ENCODE measurements around the gene SV2C. TPM values are rescaled to one million over a fixed set of nuclear protein-coding genes. Genes with fewer than 3 reads are reported as not detected.

Gene SV2C
- total RNA-seq, 4 donors from 2014 or later, result 0.16 to 2.6 (median 0.30) TPM

- no peaks in the 10 kb centered on the region for H3K27me3 ChIP-seq
- no peaks in the 10 kb centered on the region for H3K36me3 ChIP-seq
- H3K4me1 ChIP-seq, result peaks cover 0 to 6% (median 0%) of the 10 kb centered on the region in 4 donors
- TF ChIP-seq POLR2A (IDR thresholded peaks at IDR 0.05) (no peak), POLR2AphosphoS5 (IDR thresholded peaks at IDR 0.05) (no peak)
- DNase-seq, result no peak
- 84 to 90% methylated on average over 3 to 5 of the region's 5 CpGs for WGBS, 2 donors (ENCODE audit: low coverage in 1 of 2)
- intact Hi-C loops (cut with DNase I; ENCODE audit: low total_unique reads), result no loop called here
- H3K27ac ChIP-seq, result no peak overlapping the region
- no peaks in the 10 kb centered on the region for H3K9me3 ChIP-seq
- in situ Hi-C loops (cut with MboI; ENCODE audit: low pct_ligation_motif_present in 1 of 4, low pct_unique_long_range_greater_than_20kb in 1 of 4, low sequenced_read_pairs in 3 of 4), result no loop called here
- no peak overlapping the region for H3K4me3 ChIP-seq
Measured at GRCh38 chr5:76393035-76393680, 310.0 kb downstream of the SV2C start.

- Histone ChIP-seq H3K36me3 (no peaks in the 10 kb centered on the region), H3K4me3 (no peak overlapping the region), H3K9me3 (no peaks in the 10 kb centered on the region), H3K27ac (no peak overlapping the region), H3K27me3 (no peaks in the 10 kb centered on the region), H3K4me1 (peaks cover 0 to 9% (median 2%) of the 10 kb centered on the region in 4 donors)
- DNase-seq, result no peak
- TF ChIP-seq POLR2AphosphoS5 (IDR thresholded peaks at IDR 0.05), result no peak
- no peak for TF ChIP-seq POLR2A (IDR thresholded peaks at IDR 0.05)
- no peak for TF ChIP-seq CTCF (IDR thresholded peaks at IDR 0.05)
- TF ChIP-seq EP300 (IDR thresholded peaks at IDR 0.05; ENCODE audit: low read depth), result no peak
- in situ Hi-C loops (cut with MboI; ENCODE audit: low pct_ligation_motif_present in 1 of 4, low pct_unique_long_range_greater_than_20kb in 1 of 4, low sequenced_read_pairs in 3 of 4), result no loop called here
- intact Hi-C loops (cut with DNase I; ENCODE audit: low total_unique reads), result no loop called here
- 100% methylated on average over 1 to 2 of the region's 2 CpGs for WGBS, 2 donors (ENCODE audit: low coverage in 1 of 2)
Measured at GRCh38 chr5:76397200-76397599, 314.0 kb downstream of the SV2C start.

GRCh38 chr5:76399268-76399667 lies 316.1 kb downstream of the SV2C start:
- DNase-seq, result no peak
- H3K4me1 ChIP-seq, result peaks cover 0 to 15% (median 5%) of the 10 kb centered on the region in 4 donors
- intact Hi-C loops (cut with DNase I; ENCODE audit: low total_unique reads) (no loop called here), in situ Hi-C loops (cut with MboI; ENCODE audit: low pct_ligation_motif_present in 1 of 4, low pct_unique_long_range_greater_than_20kb in 1 of 4, low sequenced_read_pairs in 3 of 4) (no loop called here)
- no peak for TF ChIP-seq EP300 (IDR thresholded peaks at IDR 0.05; ENCODE audit: low read depth)
- no peak for TF ChIP-seq POLR2A (IDR thresholded peaks at IDR 0.05)
- TF ChIP-seq POLR2AphosphoS5 (IDR thresholded peaks at IDR 0.05), result no peak
- TF ChIP-seq CTCF (IDR thresholded peaks at IDR 0.05), result no peak
- H3K27ac ChIP-seq, result no peak overlapping the region
- no peaks in the 10 kb centered on the region for H3K9me3 ChIP-seq
- no peaks in the 10 kb centered on the region for H3K27me3 ChIP-seq
- no peak overlapping the region for H3K4me3 ChIP-seq
- H3K36me3 ChIP-seq, result no peaks in the 10 kb centered on the region
- 92 to 100% methylated on average over 2 of the region's 2 CpGs for WGBS, 2 donors (ENCODE audit: low coverage in 1 of 2)

- H3K36me3 ChIP-seq, result no peaks in the 10 kb centered on the region
- TF ChIP-seq CTCF (IDR thresholded peaks at IDR 0.05), result no peak
- TF ChIP-seq EP300 (IDR thresholded peaks at IDR 0.05; ENCODE audit: low read depth), result no peak
- no peak for TF ChIP-seq POLR2AphosphoS5 (IDR thresholded peaks at IDR 0.05)
- TF ChIP-seq POLR2A (IDR thresholded peaks at IDR 0.05), result no peak
- H3K4me3 ChIP-seq, result no peak overlapping the region
- H3K27me3 ChIP-seq, result no peaks in the 10 kb centered on the region
- intact Hi-C loops (cut with DNase I; ENCODE audit: low total_unique reads) (no loop called here), in situ Hi-C loops (cut with MboI; ENCODE audit: low pct_ligation_motif_present in 1 of 4, low pct_unique_long_range_greater_than_20kb in 1 of 4, low sequenced_read_pairs in 3 of 4) (loop anchor here in 3 of 4 donors (10.0 to 25.0 kb wide), 2 partner anchors 137 to 144 kb away; no protein-coding TSS in a partner anchor)
- H3K27ac ChIP-seq, result no peak overlapping the region
- WGBS, 2 donors (ENCODE audit: low coverage in 1 of 2), result 82 to 90% methylated on average over 4 to 5 of the region's 5 CpGs
- peaks cover 0 to 26% (median 6%) of the 10 kb centered on the region in 4 donors for H3K4me1 ChIP-seq
- no peak for DNase-seq
- no peaks in the 10 kb centered on the region for H3K9me3 ChIP-seq
Measured at GRCh38 chr5:76400466-76400865, 317.3 kb downstream of the SV2C start.
